Middle frontal gyrus (tissue), 1 donor: ENCODE results near the gene PROK1.

Experiments
- DNase-seq: peaks from one replicate; pipeline ENCODE4 v3.0.0-alpha.2; 2015; ENCODE audit warnings: low spot score; ENCODE audit errors: extremely low spot score

PROK1 gene

DNA sequence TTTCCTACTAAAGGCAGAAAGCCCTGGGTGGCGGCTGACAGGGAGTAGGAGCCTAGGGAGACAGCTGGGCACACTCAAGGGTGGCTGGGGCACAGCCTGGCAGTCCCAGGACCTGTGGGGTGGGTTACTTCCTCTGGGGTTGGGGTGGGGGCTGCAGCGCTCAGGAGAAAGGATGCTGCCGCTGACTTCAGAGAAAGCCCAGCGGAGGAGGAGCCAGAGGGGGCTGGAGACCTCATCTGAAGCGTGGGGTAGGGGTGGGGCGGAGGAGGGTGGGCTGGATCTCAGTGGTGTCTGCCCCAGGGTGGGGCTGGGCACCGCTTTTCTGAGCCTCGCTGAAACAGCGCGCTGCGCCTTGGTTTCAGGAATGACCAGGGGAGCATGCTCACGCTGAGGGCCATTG is 37.2 kb downstream of the PROK1 start:
- no peak for DNase-seq

- no peak for DNase-seq
Observed at GRCh38 chr1:110488867-110489266, 37.9 kb downstream of the PROK1 start.

GRCh38 chr1:110489406-110489805 is 38.5 kb downstream of the PROK1 start:
- no peak for DNase-seq

- no peak for DNase-seq
Observed at GRCh38 chr1:110489973-110490542, 39.1 kb downstream of the PROK1 start.

DNA sequence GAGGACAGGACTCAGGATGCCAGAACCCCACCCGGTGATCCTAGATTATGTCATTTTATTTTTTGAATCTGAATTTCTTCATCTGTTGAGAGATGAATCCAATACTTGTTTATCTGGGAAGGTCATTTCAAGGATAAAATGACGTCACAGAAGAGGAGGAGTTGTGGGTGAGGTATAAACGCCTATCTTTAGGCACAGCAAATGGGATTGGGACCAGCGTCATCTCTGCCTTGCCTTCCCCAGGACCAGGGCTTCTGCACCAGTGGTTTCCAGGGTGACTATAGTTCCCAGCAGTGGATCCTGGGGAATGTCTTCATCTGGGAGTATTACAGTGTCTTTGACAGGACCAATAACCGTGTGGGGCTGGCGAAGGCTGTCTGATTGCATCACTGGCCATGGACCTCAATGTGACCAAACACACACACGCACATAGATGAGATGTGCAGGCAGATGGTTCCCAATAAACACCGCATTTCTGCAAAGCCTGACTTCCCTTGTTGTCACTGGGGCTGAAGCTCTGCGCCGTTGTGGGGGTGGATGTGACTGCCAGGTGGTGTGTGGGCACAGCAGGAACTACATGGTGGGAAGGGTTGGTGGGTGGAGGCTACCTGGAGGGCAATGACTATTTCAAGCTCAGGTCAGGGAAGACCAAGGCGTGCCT is 40.0 kb downstream of the PROK1 start:
- DNase-seq: no peak

GRCh38 chr1:110492573-110492972 is 41.6 kb downstream of the PROK1 start:
- no peak for DNase-seq

DNA sequence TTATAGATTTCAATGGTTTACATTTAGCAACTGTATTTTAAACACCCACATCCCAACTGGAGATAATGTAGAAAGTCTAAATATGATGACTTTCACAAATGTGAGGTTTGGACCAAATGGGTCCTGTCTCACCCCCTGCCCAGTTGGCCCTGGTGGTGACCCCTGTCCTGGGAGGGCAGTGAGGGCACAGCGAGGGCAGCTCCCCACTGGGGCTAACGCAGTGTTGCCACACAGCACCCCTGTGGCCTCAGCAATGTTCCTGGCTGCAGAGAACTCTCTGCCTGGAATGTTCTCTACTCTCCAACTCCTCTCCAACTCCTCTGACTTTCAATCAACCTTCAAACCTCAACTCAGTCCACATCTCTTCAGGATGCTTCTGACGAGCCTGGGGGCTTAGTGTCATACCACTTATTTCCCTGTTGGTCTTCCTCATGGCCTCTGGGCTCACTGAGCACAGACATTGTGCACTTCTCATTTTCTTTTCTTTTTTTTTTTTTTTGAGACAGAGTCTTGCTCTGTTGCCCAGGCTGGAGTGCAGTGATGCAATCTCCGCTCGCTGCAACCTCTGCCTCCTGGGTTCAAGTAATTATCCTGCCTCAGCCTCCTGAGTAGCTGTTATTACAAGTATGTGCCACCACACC is 42.2 kb downstream of the PROK1 start:
- no peak for DNase-seq

DNA sequence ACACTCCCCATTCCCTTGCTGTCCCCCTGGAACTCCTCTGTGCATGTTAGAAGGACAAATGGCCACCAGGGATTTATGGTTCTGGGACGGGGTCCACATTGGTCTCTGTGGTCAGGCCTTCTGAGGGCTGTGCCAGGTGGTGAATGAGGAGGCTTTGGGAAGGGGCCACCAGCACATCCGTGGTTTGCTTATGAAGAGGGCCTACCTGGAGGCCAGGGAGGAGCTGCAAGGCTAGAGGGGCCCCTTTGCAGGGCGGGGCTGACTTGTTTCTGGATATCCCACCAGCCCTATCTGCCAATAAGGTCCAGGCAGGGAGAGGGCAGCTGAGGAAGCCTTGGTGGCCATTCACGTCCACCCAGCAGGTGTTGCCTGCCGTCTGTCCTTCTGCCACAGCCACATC is 43.1 kb downstream of the PROK1 start:
- no peak for DNase-seq

GRCh38 chr1:110494522-110495406 is 43.8 kb downstream of the PROK1 start:
- DNase-seq: no peak

GRCh38 chr1:110495926-110496600 is 45.1 kb downstream of the PROK1 start:
- DNase-seq: peak; percentile 30

GRCh38 chr1:110498270-110498669 is 47.3 kb downstream of the PROK1 start:
- DNase-seq: no peak

GRCh38 chr1:110501488-110502132 is 50.7 kb downstream of the PROK1 start:
- DNase-seq: no peak

DNA sequence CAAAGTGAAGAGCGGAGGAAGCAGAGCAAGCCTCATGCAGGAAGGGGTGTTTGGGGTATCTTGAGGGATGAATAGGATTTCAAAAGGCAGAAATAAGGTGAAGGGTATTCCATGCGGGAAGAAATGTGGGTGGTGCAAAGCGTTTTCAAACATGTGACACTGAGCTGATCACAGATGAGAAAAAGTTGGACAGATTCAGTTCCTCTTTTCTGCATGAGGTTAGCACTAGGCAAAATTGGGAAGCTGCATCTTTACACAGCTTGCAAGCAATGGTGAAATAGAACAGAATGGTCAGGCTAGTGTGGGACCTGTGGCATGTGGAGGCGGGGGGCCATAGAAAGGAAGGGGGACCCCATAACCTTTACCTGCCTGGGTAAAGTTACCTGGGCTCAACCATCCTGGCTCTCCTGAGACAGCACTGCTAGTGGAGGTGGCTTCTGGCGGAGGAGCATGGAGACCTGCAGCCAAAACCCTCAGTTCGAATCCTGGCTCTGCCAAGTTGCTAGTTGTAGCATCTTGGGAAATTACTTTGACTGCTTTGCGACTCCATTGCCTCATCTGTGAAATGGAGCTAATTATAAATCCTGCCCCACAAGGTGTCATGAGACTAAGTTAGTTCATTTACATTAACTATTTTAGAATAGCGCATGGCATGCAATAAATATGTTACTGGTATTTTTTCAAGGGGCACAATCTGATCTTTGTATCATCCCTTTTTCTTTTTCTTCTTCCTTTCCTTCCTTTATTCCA is 51.6 kb downstream of the PROK1 start:
- no peak for DNase-seq

GRCh38 chr1:110503471-110503870 is 52.5 kb downstream of the PROK1 start:
- DNase-seq: no peak

DNA sequence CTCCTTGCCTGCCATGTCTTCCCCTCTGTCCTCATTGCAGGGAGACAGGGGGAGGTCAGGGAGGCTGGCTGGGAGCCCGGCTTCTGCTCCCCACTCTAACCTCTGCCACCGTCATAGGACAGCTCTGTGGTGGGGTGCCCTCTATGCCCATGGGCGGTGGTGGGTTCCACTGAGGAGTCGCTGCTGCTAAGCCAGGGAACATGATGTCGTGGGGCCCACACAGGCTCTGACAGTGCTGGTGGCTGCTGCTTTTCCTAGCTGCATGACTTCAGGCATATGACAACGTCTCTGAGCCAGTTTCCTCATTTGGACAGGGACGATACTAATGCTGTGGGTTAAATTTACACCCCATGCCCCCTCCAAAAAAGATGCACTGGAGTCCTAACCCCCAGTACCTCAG is 53.3 kb downstream of the PROK1 start:
- DNase-seq: no peak

DNA sequence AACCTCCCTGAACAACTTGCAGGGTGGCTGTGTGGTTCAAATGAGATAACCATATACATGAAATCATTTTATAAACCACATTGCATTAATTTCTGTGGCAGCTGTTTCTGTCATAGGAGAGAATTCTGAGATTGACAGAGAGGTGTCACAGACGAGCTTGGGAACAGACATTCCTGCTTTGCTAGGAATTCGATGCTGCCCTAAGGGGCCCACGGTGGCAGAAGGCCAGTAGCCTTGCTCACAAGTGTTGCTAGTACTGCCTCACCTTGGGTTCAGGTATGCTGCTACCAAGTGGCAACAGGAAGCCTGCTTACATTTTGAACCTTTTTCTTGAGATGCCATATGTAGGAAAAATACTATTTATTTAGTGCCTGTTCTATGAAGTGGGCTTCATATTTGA is 54.6 kb downstream of the PROK1 start:
- DNase-seq: no peak

GRCh38 chr1:110506541-110506940 is 55.6 kb downstream of the PROK1 start:
- DNase-seq: no peak
